Measurements from ENCODE around the gene SOX4. TPM values are rescaled to one million over a fixed set of nuclear protein-coding genes. Genes with fewer than 3 reads are reported as not detected.
A peak's percentile ranks its signal among the peaks of the same experiment; 100 is the strongest.

The SOX4 gene
- total RNA-seq, 2 donors from 2014 or later = 41.7 to 44.1 TPM

DNA sequence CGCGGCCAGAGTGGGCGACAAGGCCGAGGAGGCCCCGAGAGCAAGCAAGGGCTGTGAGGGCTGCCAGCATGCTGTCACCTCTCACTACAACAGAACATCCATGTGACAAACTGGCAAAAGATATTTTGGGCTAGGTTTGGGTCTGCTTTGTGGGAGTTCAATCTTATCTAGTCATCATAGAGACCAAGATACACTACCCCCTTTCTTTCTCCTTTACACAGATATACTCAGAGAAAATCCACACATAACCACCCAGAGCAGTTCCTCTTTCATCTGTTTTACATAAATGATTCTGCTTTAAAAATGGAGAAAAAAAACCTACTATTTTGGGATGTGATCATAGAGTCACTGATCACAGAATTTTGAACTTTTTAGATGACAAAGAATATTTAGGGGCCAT is 16.8 kb downstream of the SOX4 start:
- no peak overlapping the region for H3K27ac ChIP-seq
- no peaks in the 10 kb centered on the region for H3K9me3 ChIP-seq
- no peak for TF ChIP-seq POLR2A (IDR thresholded peaks at IDR 0.05)
- TF ChIP-seq, protein P1, sequence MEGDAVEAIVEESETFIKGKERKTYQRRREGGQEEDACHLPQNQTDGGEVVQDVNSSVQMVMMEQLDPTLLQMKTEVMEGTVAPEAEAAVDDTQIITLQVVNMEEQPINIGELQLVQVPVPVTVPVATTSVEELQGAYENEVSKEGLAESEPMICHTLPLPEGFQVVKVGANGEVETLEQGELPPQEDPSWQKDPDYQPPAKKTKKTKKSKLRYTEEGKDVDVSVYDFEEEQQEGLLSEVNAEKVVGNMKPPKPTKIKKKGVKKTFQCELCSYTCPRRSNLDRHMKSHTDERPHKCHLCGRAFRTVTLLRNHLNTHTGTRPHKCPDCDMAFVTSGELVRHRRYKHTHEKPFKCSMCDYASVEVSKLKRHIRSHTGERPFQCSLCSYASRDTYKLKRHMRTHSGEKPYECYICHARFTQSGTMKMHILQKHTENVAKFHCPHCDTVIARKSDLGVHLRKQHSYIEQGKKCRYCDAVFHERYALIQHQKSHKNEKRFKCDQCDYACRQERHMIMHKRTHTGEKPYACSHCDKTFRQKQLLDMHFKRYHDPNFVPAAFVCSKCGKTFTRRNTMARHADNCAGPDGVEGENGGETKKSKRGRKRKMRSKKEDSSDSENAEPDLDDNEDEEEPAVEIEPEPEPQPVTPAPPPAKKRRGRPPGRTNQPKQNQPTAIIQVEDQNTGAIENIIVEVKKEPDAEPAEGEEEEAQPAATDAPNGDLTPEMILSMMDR (IDR thresholded peaks at IDR 0.05) = no peak
- H3K4me1 ChIP-seq (replicated peaks) = no peaks in the 10 kb centered on the region
- DNase-seq (ENCODE audit: low spot score) = no peak
- H3K36me3 ChIP-seq = no peaks in the 10 kb centered on the region
- no peaks in the 10 kb centered on the region for H3K27me3 ChIP-seq (replicated peaks; ENCODE audit: insufficient read depth)
- H3K4me3 ChIP-seq = no peak overlapping the region
- intact Hi-C loops (cut with DNase I) = no loop called here
- WGBS = 96% methylated on average over 5 of the region's 5 CpGs

- 95% methylated on average over 3 of the region's 3 CpGs for WGBS
Observed at GRCh38 chr6:21611485-21611884, 17.9 kb downstream of the SOX4 start.

GRCh38 chr6:21612067-21612745 is 18.7 kb downstream of the SOX4 start:
- Histone ChIP-seq H3K4me1 (replicated peaks) (no peaks in the 10 kb centered on the region), H3K4me3 (no peak overlapping the region), H3K27ac (no peak overlapping the region), H3K9me3 (no peaks in the 10 kb centered on the region), H3K27me3 (replicated peaks; ENCODE audit: insufficient read depth) (no peaks in the 10 kb centered on the region), H3K36me3 (no peaks in the 10 kb centered on the region)
- WGBS = 65% methylated on average over 6 of the region's 6 CpGs
- no peak for DNase-seq (ENCODE audit: low spot score)
- intact Hi-C loops (cut with DNase I) = no loop called here
- TF ChIP-seq POLR2AphosphoS5 (IDR thresholded peaks at IDR 0.05) (no peak), POLR2A (IDR thresholded peaks at IDR 0.05) (no peak)
- TF ChIP-seq, protein P1 (IDR thresholded peaks at IDR 0.05) = no peak

More at GRCh38 chr6:21611485-21611884, 17.9 kb downstream of the SOX4 start:
- Histone ChIP-seq H3K27ac (no peak overlapping the region), H3K4me3 (no peak overlapping the region), H3K9me3 (no peaks in the 10 kb centered on the region), H3K4me1 (replicated peaks) (no peaks in the 10 kb centered on the region), H3K36me3 (no peaks in the 10 kb centered on the region), H3K27me3 (replicated peaks; ENCODE audit: insufficient read depth) (no peaks in the 10 kb centered on the region)
- intact Hi-C loops (cut with DNase I) = no loop called here
- TF ChIP-seq, protein P1 (IDR thresholded peaks at IDR 0.05) = no peak
- TF ChIP-seq POLR2AphosphoS5 (IDR thresholded peaks at IDR 0.05) (no peak), POLR2A (IDR thresholded peaks at IDR 0.05) (no peak)
- no peak for DNase-seq (ENCODE audit: low spot score)

GRCh38 chr6:21613809-21614208 is 20.3 kb downstream of the SOX4 start:
- Histone ChIP-seq H3K4me3 (no peak overlapping the region), H3K9me3 (no peaks in the 10 kb centered on the region), H3K27me3 (replicated peaks; ENCODE audit: insufficient read depth) (no peaks in the 10 kb centered on the region), H3K4me1 (replicated peaks) (no peaks in the 10 kb centered on the region), H3K36me3 (no peaks in the 10 kb centered on the region), H3K27ac (no peak overlapping the region)
- TF ChIP-seq POLR2AphosphoS5 (IDR thresholded peaks at IDR 0.05) = peak; percentile 55
- TF ChIP-seq POLR2A (IDR thresholded peaks at IDR 0.05) = no peak
- 32% methylated on average over 2 of the region's 2 CpGs for WGBS
- DNase-seq (ENCODE audit: low spot score) = peak; percentile 32
- intact Hi-C loops (cut with DNase I) = no loop called here

GRCh38 chr6:21614226-21614625 is 20.7 kb downstream of the SOX4 start:
- Histone ChIP-seq H3K36me3 (no peaks in the 10 kb centered on the region), H3K4me3 (no peak overlapping the region), H3K9me3 (no peaks in the 10 kb centered on the region), H3K27ac (no peak overlapping the region), H3K27me3 (replicated peaks; ENCODE audit: insufficient read depth) (no peaks in the 10 kb centered on the region), H3K4me1 (replicated peaks) (no peaks in the 10 kb centered on the region)
- intact Hi-C loops (cut with DNase I) = no loop called here
- 76% methylated on average over 4 of the region's 4 CpGs for WGBS
- no peak for DNase-seq (ENCODE audit: low spot score)
- no peak for TF ChIP-seq POLR2AphosphoS5 (IDR thresholded peaks at IDR 0.05)
- no peak for TF ChIP-seq POLR2A (IDR thresholded peaks at IDR 0.05)
- TF ChIP-seq, protein P1 (IDR thresholded peaks at IDR 0.05) = no peak
